Vagina (tissue), 2 donors: ENCODE results near the gene LGALS7B.

Experiments
- CTCF ChIP-seq, 3 experiments: fragments of 450-650 bp in 2 of 3; fragments of 200-600 bp in 1 of 3; sonication (generic) in 1 of 3; IDR thresholded peaks; one replicate each; pipeline ENCODE4 v1.5.1; 2017 to 2019; ENCODE audit warnings: antibody characterized with exemption in 3 of 3, mild to moderate bottlenecking in 2 of 3, moderate library complexity in 2 of 3
- POLR2A ChIP-seq, 2 donors: fragments of 450-650 bp; IDR thresholded peaks; one replicate each; pipeline ENCODE4 v1.6.1; 2017; ENCODE audit warnings: antibody characterized with exemption in 2 of 2, mild to moderate bottlenecking in 2 of 2, moderate library complexity in 2 of 2
- POLR2AphosphoS5 ChIP-seq, 2 donors: sonication (generic); formaldehyde crosslinking; IDR thresholded peaks; one replicate each; pipeline ENCODE4 v1.9.0; 2017; ENCODE audit warnings: antibody characterized with exemption in 2 of 2, mild to moderate bottlenecking in 2 of 2, low read depth in 1 of 2; ENCODE audit not compliant: insufficient read depth in 1 of 2

- TF ChIP-seq POLR2A (IDR thresholded peaks at IDR 0.05) (no peak), CTCF (IDR thresholded peaks at IDR 0.05) (no peak), POLR2AphosphoS5 (IDR thresholded peaks at IDR 0.05; ENCODE audit: insufficient read depth in 1 of 2, low read depth in 1 of 2) (no peak)
These were observed 16.2 kb downstream of the LGALS7B start for GRCh38 chr19:38805180-38805579.
